Ectodermal cell (in vitro differentiated cells): ENCODE results near the gene PRTN3.

Source experiments
- H3K27ac ChIP-seq: 2 replicates; pipeline ENCODE4 v1.7.0; 2013; ENCODE audit warnings: mild to moderate bottlenecking, low read depth, low read length; ENCODE audit not compliant: insufficient read depth, poor library complexity, severe bottlenecking
- H3K27me3 ChIP-seq: 2 replicates; pipeline ENCODE4 v1.7.0; 2013; ENCODE audit warnings: mild to moderate bottlenecking, low read length; ENCODE audit not compliant: insufficient read depth, control insufficient read depth, poor library complexity, severe bottlenecking
- H3K36me3 ChIP-seq: one replicate; pipeline ENCODE4 v1.7.0; 2013; ENCODE audit warnings: low read length; ENCODE audit not compliant: control insufficient read depth, insufficient read depth
- H3K4me1 ChIP-seq: one replicate; pipeline ENCODE4 v1.7.0; 2013; ENCODE audit warnings: low read length; ENCODE audit not compliant: control insufficient read depth, insufficient read depth
- H3K4me3 ChIP-seq: 2 replicates; pipeline ENCODE4 v1.7.0; 2013; ENCODE audit warnings: low read depth, low read length, control low read depth; ENCODE audit not compliant: insufficient read depth
- H3K9me3 ChIP-seq: 2 replicates; pipeline ENCODE4 v1.7.0; 2013; ENCODE audit warnings: mild to moderate bottlenecking, low read length, moderate library complexity; ENCODE audit not compliant: control insufficient read depth
- WGBS, 2 experiments: methylation state at CpG; one replicate each; pipeline ENCODE4 v1.1.7; 2013; ENCODE audit warnings: missing lambda C conversion rate in 2 of 2; 5-methylcytosine and 5-hydroxymethylcytosine counted together

The PRTN3 gene

GRCh38 chr19:797528-798414, 43.0 kb upstream of the PRTN3 start:
- Histone ChIP-seq H3K4me1 (peaks cover 28% of the 10 kb centered on the region), H3K4me3 (peak overlapping the region; percentile 93), H3K36me3 (peaks cover 4% of the 10 kb centered on the region), H3K9me3 (no peaks in the 10 kb centered on the region), H3K27ac (peak overlapping the region; percentile 99), H3K27me3 (no peaks in the 10 kb centered on the region)
- WGBS, 2 experiments, result 0% methylated on average over 128 to 129 of the region's 129 CpGs

GRCh38 chr19:798415-799075, 42.3 kb upstream of the PRTN3 start:
- 1% methylated on average over 44 of the region's 44 CpGs for WGBS, 2 experiments
- H3K4me1 ChIP-seq, result peaks cover 28% of the 10 kb centered on the region

GRCh38 chr19:799076-799881, 41.5 kb upstream of the PRTN3 start:
- Histone ChIP-seq H3K4me1 (peaks cover 28% of the 10 kb centered on the region), H3K4me3 (peak overlapping the region; percentile 93), H3K36me3 (peaks cover 11% of the 10 kb centered on the region), H3K9me3 (no peaks in the 10 kb centered on the region), H3K27ac (peak overlapping the region; percentile 22), H3K27me3 (no peaks in the 10 kb centered on the region)
- 20 to 24% methylated on average over 28 of the region's 28 CpGs for WGBS, 2 experiments

More at GRCh38 chr19:798415-799075, 42.3 kb upstream of the PRTN3 start:
- Histone ChIP-seq H3K9me3 (no peaks in the 10 kb centered on the region), H3K4me3 (peak overlapping the region; percentile 93), H3K27me3 (no peaks in the 10 kb centered on the region), H3K27ac (peak overlapping the region; percentile 55), H3K36me3 (peaks cover 4% of the 10 kb centered on the region)

DNA sequence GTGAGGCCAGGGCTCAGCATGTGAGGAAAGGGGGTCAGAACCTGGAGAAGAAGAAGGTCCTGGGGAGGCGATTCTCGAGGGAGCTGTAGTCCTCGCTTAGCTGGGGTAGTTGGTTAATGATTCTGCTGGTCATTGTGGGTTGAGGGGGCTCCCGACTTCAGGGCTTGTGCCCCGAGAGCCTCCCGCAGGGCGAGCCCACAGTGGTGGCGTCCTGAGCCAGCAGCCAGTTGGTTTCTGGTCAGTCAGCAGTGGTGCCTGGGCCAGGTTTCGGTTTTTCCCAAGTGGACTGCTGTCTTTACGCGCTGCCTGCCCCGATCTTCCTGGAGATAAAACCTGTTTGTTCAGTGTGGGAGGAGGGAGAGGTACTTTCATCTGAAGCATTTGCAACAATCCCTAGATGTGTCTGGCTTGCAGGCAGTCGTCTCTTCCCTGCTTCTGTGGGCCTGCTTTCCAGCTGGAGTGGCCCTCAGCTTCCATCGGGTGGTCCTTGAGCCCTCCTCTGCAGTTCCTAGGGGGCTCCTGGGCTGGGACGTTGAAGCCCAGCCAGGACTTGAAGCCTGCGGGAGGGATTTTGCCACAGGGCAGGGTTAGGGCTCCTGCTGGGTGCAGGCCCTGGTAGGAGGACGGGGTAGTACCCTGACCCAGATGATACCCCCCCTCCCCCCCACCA, 40.3 kb upstream of the PRTN3 start:
- Histone ChIP-seq H3K27ac (no peak overlapping the region), H3K4me3 (no peak overlapping the region), H3K9me3 (no peaks in the 10 kb centered on the region), H3K36me3 (peaks cover 24% of the 10 kb centered on the region), H3K4me1 (peaks cover 28% of the 10 kb centered on the region), H3K27me3 (no peaks in the 10 kb centered on the region)
- 87% methylated on average over 17 of the region's 17 CpGs for WGBS, 2 experiments

GRCh38 chr19:801030-801860, 39.6 kb upstream of the PRTN3 start:
- H3K4me3 ChIP-seq, result no peak overlapping the region
- H3K27ac ChIP-seq, result no peak overlapping the region
- 92% methylated on average over 29 of the region's 29 CpGs for WGBS, 2 experiments
- no peaks in the 10 kb centered on the region for H3K27me3 ChIP-seq
- H3K36me3 ChIP-seq, result peaks cover 31% of the 10 kb centered on the region
- no peaks in the 10 kb centered on the region for H3K9me3 ChIP-seq
- peaks cover 28% of the 10 kb centered on the region for H3K4me1 ChIP-seq

- H3K9me3 ChIP-seq, result no peaks in the 10 kb centered on the region
- H3K4me3 ChIP-seq, result no peak overlapping the region
- peak overlapping the region; percentile 59 for H3K27ac ChIP-seq
- H3K36me3 ChIP-seq, result peaks cover 38% of the 10 kb centered on the region
- WGBS, 2 experiments, result 87 to 90% methylated on average over 23 of the region's 23 CpGs
- no peaks in the 10 kb centered on the region for H3K27me3 ChIP-seq
- peaks cover 28% of the 10 kb centered on the region for H3K4me1 ChIP-seq
Measured at GRCh38 chr19:801861-802497, 38.8 kb upstream of the PRTN3 start.

DNA sequence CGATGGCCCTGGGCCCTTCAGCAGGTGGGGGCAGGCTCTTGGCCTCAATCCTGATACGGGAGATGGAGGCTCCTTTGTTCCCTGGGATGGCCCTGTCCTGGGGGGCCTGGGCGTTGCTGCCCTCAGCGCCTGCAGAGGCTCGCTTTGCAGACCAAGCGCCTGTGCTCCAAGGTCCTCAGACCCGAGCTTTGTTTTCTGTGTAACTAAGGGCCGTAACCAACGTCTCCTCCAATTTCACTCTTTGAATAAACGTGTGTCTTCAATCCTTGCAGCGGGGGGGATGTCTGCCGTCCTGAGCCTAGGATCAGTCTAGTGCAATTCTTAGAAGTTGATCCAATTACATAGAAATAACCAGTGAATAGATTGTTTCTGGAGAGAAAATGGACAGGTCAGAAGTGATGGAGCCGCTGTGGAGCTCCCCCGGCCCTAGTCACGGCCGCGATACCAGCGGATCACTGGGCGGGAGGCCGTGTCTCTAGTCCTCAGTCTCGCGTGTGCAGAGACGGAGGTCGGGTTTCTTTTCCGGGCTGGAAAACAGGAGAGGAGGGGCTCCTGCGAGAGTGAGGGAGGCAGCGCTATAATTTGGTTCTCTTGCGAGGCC, 38.2 kb upstream of the PRTN3 start:
- peak overlapping the region; percentile 9 for H3K27ac ChIP-seq

DNA sequence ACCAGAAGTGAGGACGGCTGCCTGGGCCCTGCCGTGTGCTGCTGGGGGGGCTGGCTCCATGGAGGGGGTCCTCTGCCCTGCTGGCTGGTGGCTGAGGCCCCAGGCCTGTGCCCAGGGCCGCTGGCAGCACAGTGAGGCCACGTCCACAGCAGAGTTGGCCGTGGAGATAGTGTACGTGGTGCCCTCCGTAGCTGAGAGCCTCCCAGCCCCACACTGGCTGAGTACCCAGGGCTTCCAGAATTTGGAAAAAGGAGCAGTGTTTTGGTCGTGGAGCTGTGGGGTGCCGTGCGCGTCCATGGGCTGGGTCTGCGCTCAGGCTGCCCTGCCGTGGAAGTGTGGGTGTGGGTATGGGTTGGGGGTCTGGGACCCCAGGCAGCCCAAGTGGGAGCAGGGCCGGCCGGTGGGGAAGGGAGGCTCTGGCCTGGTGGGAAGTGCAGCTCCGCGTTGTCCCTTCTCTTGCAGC, 37.7 kb upstream of the PRTN3 start:
- WGBS, 2 experiments, result 96% methylated on average over 17 of the region's 17 CpGs

More for the DNA sequence above, 38.2 kb upstream of the PRTN3 start:
- Histone ChIP-seq H3K4me1 (peaks cover 28% of the 10 kb centered on the region), H3K36me3 (peaks cover 44% of the 10 kb centered on the region), H3K27me3 (no peaks in the 10 kb centered on the region), H3K4me3 (no peak overlapping the region), H3K9me3 (no peaks in the 10 kb centered on the region)
- 85 to 88% methylated on average over 28 of the region's 28 CpGs for WGBS, 2 experiments

More for the DNA sequence above, 37.7 kb upstream of the PRTN3 start:
- H3K4me1 ChIP-seq, result peaks cover 28% of the 10 kb centered on the region
- no peaks in the 10 kb centered on the region for H3K27me3 ChIP-seq
- H3K27ac ChIP-seq, result no peak overlapping the region
- peaks cover 49% of the 10 kb centered on the region for H3K36me3 ChIP-seq
- H3K9me3 ChIP-seq, result no peaks in the 10 kb centered on the region
- no peak overlapping the region for H3K4me3 ChIP-seq
